GM12874 (cell line): ENCODE data around the gene CRYGD.

Experiments used
- TF ChIP-seq, protein P1 (sequence below): IDR thresholded peaks from 2 replicates; pipeline ENCODE4 v1.5.1; 2011; ENCODE audit warnings: low read depth, mild to moderate bottlenecking, control low read depth, low read length, moderate library complexity; ENCODE audit not compliant: insufficient read depth

The CRYGD gene

DNA sequence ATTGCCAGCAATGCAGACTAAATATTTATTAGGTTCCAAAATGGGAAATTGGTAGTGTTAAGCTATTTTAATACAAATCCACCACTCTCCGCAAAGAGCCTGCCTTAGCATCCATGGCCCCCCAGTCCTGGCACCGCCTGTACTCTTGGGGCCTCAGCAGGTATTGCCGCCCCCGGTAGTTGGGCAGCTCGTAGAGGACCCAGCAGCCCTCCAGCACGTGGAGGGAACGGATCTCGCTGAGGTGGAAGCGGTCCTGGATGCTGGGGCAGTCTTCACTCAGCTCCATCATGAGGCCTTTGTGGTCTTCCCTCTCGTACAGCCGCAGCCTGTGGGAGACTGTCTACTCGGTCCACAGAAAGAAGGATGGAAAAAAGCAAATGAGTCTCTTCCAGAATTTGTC is 3.8 kb upstream of the CRYGD start:
- TF ChIP-seq, protein P1, sequence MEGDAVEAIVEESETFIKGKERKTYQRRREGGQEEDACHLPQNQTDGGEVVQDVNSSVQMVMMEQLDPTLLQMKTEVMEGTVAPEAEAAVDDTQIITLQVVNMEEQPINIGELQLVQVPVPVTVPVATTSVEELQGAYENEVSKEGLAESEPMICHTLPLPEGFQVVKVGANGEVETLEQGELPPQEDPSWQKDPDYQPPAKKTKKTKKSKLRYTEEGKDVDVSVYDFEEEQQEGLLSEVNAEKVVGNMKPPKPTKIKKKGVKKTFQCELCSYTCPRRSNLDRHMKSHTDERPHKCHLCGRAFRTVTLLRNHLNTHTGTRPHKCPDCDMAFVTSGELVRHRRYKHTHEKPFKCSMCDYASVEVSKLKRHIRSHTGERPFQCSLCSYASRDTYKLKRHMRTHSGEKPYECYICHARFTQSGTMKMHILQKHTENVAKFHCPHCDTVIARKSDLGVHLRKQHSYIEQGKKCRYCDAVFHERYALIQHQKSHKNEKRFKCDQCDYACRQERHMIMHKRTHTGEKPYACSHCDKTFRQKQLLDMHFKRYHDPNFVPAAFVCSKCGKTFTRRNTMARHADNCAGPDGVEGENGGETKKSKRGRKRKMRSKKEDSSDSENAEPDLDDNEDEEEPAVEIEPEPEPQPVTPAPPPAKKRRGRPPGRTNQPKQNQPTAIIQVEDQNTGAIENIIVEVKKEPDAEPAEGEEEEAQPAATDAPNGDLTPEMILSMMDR, result no peak

DNA sequence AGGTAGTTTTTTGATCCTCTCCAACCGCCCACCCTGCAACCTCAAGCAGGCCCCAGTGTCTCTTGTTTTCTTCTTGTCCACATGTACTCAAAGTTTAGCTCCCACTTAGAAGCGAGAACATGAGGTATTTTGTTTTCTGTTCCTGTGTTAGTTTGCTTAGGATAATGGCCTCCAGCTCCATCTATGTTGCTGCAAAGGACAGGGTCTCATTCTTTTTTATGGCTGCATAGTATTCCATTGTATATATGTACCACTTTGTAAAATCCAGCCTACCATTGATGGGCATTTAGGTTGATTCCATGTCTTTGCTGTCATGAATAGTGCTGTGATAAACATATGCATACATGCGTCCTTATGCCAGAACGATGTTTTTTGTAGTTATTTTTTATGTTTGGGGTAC is 2.8 kb upstream of the CRYGD start:
- TF ChIP-seq, protein P1, result no peak

DNA sequence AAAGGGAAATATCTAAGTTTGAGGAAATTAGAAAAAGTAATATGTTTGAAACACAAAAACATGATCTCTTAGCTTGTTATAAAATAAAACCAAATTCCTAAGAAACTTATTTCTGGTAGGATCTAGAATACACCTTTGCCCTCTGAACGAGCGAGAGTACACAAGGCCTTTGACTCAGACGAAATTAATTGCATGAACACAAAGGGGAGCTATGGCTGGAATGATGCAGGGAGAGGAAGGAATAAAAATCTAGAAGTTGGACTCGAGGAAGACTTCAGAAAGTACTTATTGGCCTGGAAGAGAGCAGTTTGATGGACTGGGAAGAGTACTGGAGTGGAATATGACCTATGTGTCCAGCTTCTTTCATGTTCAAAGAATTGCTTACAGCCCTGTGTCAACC is 927 bp upstream of the CRYGD start:
- TF ChIP-seq, protein P1, result no peak

GRCh38 chr2:208122248-208122647 is 2.1 kb downstream of the CRYGD start:
- TF ChIP-seq, protein P1, result no peak

DNA sequence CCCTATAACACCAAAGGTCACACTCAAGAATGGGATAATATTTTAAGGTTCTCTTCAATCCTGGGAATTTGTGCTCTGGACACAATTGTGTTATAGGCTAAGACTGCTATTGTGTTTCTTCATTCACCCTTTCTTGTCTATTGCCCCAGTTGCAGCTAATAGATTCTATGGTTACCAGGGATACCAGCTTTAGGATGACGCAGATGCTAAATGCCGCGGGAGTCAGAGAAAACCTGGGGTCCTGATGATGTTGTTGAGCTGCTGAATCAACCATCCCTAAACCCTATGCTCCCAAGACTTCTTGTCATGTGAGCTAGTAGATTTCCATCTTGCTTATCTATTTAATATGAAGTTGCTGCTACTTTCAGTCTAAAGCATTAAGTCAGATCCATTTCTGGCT is 5.4 kb downstream of the CRYGD start:
- TF ChIP-seq, protein P1, result no peak

DNA sequence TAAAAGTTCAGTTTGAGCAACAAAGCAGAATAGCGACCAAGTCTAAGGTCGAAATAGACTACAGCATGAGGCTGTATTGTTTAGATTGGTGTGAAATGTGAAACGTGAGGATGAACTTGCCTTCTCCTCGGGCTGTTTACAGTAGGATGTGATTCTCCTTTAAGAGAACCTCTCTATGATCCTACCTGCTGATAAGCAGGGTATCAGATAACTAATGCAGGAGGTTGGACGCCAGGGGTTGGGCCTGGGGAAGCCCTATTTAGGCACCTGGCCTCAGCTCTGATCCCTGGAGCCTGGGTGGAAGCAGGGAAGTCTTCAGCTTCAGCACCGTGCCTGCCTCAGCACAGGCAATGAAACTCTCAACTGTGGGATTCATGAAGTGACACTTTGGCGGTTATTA is 11.4 kb downstream of the CRYGD start:
- TF ChIP-seq, protein P1, result no peak

- TF ChIP-seq, protein P1, result no peak
These were observed 20.7 kb downstream of the CRYGD start for GRCh38 chr2:208103616-208104015.
